Measurements from ENCODE around the gene SUGCT. TPM values are rescaled to one million over a fixed set of nuclear protein-coding genes. Genes with fewer than 3 reads are reported as not detected.

The SUGCT gene
- total RNA-seq, 1 experiment from 2014 or later, result 1.5 TPM

DNA sequence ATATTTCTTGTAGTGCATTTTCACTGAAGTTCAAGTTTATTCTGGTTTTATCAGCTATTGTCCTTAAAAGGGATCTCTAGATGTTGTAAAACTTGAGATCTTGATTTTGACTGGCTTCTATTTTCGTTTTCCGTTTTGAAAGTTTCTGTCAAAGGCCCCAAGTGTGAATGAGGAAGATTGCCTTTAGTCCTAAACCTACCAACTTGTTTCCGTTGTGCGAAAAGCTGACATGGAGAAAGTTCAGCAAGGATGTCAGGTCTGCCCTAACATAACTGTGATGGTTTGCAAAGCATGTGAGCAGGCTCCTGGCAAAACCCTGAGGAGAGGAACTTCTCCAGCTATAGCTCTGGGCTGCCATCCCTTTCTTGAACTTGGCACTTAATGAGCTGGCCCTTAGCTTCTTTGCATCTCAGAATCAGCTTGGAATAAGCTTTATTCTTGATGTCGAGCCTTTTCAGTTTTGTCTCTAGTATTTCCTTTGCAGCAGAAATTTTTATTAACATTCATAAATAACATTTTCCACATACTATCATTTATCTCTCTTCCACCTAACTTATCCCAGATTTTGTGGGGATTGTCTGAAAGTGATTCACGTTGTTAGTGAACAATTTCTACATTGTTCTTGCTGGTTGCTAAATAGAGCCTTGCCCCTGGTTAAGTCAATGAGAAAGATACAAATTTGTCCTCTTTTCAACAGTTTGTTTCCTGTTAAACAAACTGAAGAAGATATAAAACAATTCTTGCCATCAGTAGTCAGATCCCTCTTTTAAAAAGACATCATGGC lies 559.4 kb downstream of the SUGCT start:
- BruUV-seq (replicated peaks), result no TSS peak
- Histone ChIP-seq H3K4me1 (ENCODE audit: insufficient read depth, low read length, poor library complexity, severe bottlenecking) (peaks cover 4% of the 10 kb centered on the region), H3K36me3 (ENCODE audit: insufficient read depth, low read length, poor library complexity, severe bottlenecking) (no peaks in the 10 kb centered on the region), H3K9me3 (ENCODE audit: low read depth, low read length, poor library complexity, severe bottlenecking) (no peaks in the 10 kb centered on the region), H3K27ac (ENCODE audit: low read depth, low read length, poor library complexity, severe bottlenecking) (no peak overlapping the region), H3K27me3 (replicated peaks; ENCODE audit: insufficient read depth, low read depth, low read length, poor library complexity) (no peaks in the 10 kb centered on the region), H3K4me3 (ENCODE audit: low read depth, low read length, poor library complexity, severe bottlenecking) (no peak overlapping the region)
- DNase-seq (ENCODE audit: low spot score), result no peak
- intact Hi-C loops (cut with micrococcal nuclease; ENCODE audit: unreplicated experiment), result no loop called here
- CTCF ChIA-PET, result interaction anchor here (0.6 kb wide), 1 partner anchor 460 kb away, joined by 3 read pairs; no protein-coding TSS in a partner anchor
- TF ChIP-seq, protein P1, sequence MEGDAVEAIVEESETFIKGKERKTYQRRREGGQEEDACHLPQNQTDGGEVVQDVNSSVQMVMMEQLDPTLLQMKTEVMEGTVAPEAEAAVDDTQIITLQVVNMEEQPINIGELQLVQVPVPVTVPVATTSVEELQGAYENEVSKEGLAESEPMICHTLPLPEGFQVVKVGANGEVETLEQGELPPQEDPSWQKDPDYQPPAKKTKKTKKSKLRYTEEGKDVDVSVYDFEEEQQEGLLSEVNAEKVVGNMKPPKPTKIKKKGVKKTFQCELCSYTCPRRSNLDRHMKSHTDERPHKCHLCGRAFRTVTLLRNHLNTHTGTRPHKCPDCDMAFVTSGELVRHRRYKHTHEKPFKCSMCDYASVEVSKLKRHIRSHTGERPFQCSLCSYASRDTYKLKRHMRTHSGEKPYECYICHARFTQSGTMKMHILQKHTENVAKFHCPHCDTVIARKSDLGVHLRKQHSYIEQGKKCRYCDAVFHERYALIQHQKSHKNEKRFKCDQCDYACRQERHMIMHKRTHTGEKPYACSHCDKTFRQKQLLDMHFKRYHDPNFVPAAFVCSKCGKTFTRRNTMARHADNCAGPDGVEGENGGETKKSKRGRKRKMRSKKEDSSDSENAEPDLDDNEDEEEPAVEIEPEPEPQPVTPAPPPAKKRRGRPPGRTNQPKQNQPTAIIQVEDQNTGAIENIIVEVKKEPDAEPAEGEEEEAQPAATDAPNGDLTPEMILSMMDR (conservative IDR thresholded peaks at IDR 0.05; ENCODE audit: low read depth, low read length), result no peak
- TF ChIP-seq EZH2 (IDR thresholded peaks at IDR 0.05; ENCODE audit: borderline replicate concordance, low read depth, low read length, poor library complexity, severe bottlenecking), result no peak
- POLR2A ChIA-PET (ENCODE audit: low non-redundant PET), result no interaction called here

DNA sequence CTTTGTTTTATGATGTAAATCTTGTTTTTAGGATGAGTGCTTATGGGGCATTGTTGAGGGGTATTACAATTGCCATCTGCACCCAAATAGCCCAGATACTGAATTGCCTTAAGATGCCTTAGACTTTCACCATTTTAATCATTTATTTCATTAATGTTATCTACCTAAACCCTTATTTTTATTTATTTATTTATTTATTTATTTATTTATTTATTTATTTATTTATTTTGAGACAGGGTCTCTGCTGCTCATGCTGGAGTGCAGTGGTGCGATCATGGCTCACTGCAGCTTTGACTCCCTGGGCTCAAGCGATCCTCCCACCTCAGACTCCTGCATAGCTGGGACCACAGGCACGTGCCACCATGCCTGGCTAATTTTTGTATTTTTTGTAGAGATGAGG lies 560.2 kb downstream of the SUGCT start:
- intact Hi-C loops (cut with micrococcal nuclease; ENCODE audit: unreplicated experiment), result no loop called here
- no peak for TF ChIP-seq EZH2 (IDR thresholded peaks at IDR 0.05; ENCODE audit: borderline replicate concordance, low read depth, low read length, poor library complexity, severe bottlenecking)
- TF ChIP-seq, protein P1 (conservative IDR thresholded peaks at IDR 0.05; ENCODE audit: low read depth, low read length), result no peak
- Histone ChIP-seq H3K9me3 (ENCODE audit: low read depth, low read length, poor library complexity, severe bottlenecking) (no peaks in the 10 kb centered on the region), H3K27me3 (replicated peaks; ENCODE audit: insufficient read depth, low read depth, low read length, poor library complexity) (no peaks in the 10 kb centered on the region), H3K36me3 (ENCODE audit: insufficient read depth, low read length, poor library complexity, severe bottlenecking) (no peaks in the 10 kb centered on the region), H3K4me3 (ENCODE audit: low read depth, low read length, poor library complexity, severe bottlenecking) (no peak overlapping the region), H3K4me1 (ENCODE audit: insufficient read depth, low read length, poor library complexity, severe bottlenecking) (no peaks in the 10 kb centered on the region), H3K27ac (ENCODE audit: low read depth, low read length, poor library complexity, severe bottlenecking) (no peak overlapping the region)
- no peak for DNase-seq (ENCODE audit: low spot score)
- ChIA-PET CTCF (no interaction called here), POLR2A (ENCODE audit: low non-redundant PET) (no interaction called here)
- BruUV-seq (replicated peaks), result no TSS peak

DNA sequence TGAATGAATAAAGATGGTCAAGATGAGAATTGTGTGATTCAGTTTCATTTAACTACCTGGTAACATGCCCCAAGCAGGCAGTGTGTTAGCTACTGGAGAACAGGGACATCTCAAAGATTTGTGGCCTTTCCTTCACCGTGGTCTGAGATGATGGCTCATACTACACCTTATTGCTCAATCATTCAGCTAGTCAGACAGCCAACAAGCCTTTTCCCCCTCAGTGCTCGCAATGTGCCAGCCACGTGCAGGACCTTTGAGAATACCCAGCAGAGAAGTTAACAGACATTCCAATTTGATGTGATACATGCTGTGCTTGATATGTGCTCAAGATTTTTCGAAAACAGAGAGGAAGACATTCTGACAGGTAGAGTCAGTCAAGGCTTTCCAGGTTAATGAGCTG lies 562.8 kb downstream of the SUGCT start:
- ChIA-PET CTCF (no interaction called here), POLR2A (ENCODE audit: low non-redundant PET) (no interaction called here)
- Histone ChIP-seq H3K9me3 (ENCODE audit: low read depth, low read length, poor library complexity, severe bottlenecking) (no peaks in the 10 kb centered on the region), H3K27me3 (replicated peaks; ENCODE audit: insufficient read depth, low read depth, low read length, poor library complexity) (no peaks in the 10 kb centered on the region), H3K4me3 (ENCODE audit: low read depth, low read length, poor library complexity, severe bottlenecking) (no peak overlapping the region), H3K4me1 (ENCODE audit: insufficient read depth, low read length, poor library complexity, severe bottlenecking) (peaks cover 20% of the 10 kb centered on the region), H3K36me3 (ENCODE audit: insufficient read depth, low read length, poor library complexity, severe bottlenecking) (no peaks in the 10 kb centered on the region), H3K27ac (ENCODE audit: low read depth, low read length, poor library complexity, severe bottlenecking) (no peak overlapping the region)
- TF ChIP-seq EZH2 (IDR thresholded peaks at IDR 0.05; ENCODE audit: borderline replicate concordance, low read depth, low read length, poor library complexity, severe bottlenecking), result no peak
- TF ChIP-seq, protein P1 (conservative IDR thresholded peaks at IDR 0.05; ENCODE audit: low read depth, low read length), result no peak
- no TSS peak for BruUV-seq (replicated peaks)
- intact Hi-C loops (cut with micrococcal nuclease; ENCODE audit: unreplicated experiment), result no loop called here
- no peak for DNase-seq (ENCODE audit: low spot score)

Measured in A673 (cell line).